ENCODE results near the gene MARCHF9.

The MARCHF9 gene

GRCh38 chr12:57751432-57751787 is 3.5 kb upstream of the MARCHF9 start:
- POLR2A ChIA-PET: interaction anchor here (1.2 kb wide), 1 partner anchor 10 kb away, joined by 5 read pairs; no protein-coding TSS in a partner anchor
- no peak for DNase-seq
- CTCF ChIA-PET: interaction anchor here (0.8 to 1.3 kb wide), 2 partner anchors 12 to 131 kb away, joined by 3 read pairs; no protein-coding TSS in a partner anchor
- 15% methylated on average over 8 of the region's 8 CpGs for WGBS (ENCODE audit: insufficient coverage)
- no peaks in the 10 kb centered on the region for H3K9me3 ChIP-seq (ENCODE audit: control extremely low read depth in 1 of 5, control insufficient read depth in 4 of 5, insufficient read depth in 2 of 5, low read depth in 1 of 5, low read length in 4 of 5)
- H3K27me3 ChIP-seq (replicated peaks in 2 of 5; ENCODE audit: control insufficient read depth in 4 of 5, insufficient read depth in 5 of 5, low read length in 4 of 5): peaks cover 0 to 4% (median 0%) of the 10 kb centered on the region in 5 experiments
- H3K36me3 ChIP-seq (ENCODE audit: control insufficient read depth in 4 of 4, insufficient read depth in 4 of 4, low read length in 3 of 4): peaks cover 2 to 44% (median 31%) of the 10 kb centered on the region in 4 experiments
- peak overlapping the region; percentile 46 to 92 (median 83) for H3K4me3 ChIP-seq (ENCODE audit: control insufficient read depth in 1 of 7, extremely low read depth in 1 of 7, insufficient read depth in 4 of 7, low read depth in 2 of 7, low read length in 6 of 7)
- H3K27ac ChIP-seq (ENCODE audit: insufficient read depth in 1 of 2, low read depth in 1 of 2, low read length in 2 of 2, poor library complexity in 1 of 2, severe bottlenecking in 2 of 2): peak overlapping the region; percentile 72 to 92
- peaks cover 16 to 47% (median 42%) of the 10 kb centered on the region in 4 experiments for H3K4me1 ChIP-seq (ENCODE audit: control extremely low read depth in 1 of 4, control insufficient read depth in 4 of 4, insufficient read depth in 4 of 4, low read length in 3 of 4)

GRCh38 chr12:57751788-57752667 is 2.9 kb upstream of the MARCHF9 start, which contains the start of gene CDK4:
Gene CDK4, minus strand, starts transcription at chr12:57752310. Its CDS starts 593 bp downstream, at chr12:57751717.
- H3K36me3 ChIP-seq (ENCODE audit: control insufficient read depth in 4 of 4, insufficient read depth in 4 of 4, low read length in 3 of 4): peaks cover 2 to 37% (median 26%) of the 10 kb centered on the region in 4 experiments
- H3K4me3 ChIP-seq (ENCODE audit: control insufficient read depth in 1 of 7, extremely low read depth in 1 of 7, insufficient read depth in 4 of 7, low read depth in 2 of 7, low read length in 6 of 7): peak within 1 kb of the TSS; percentile 46 to 92 (median 83)
- WGBS (ENCODE audit: insufficient coverage): 0% methylated on average over 42 of the region's 58 CpGs
- peaks cover 18 to 52% (median 48%) of the 10 kb centered on the region in 4 experiments for H3K4me1 ChIP-seq (ENCODE audit: control extremely low read depth in 1 of 4, control insufficient read depth in 4 of 4, insufficient read depth in 4 of 4, low read length in 3 of 4)
- H3K9me3 ChIP-seq (ENCODE audit: control extremely low read depth in 1 of 5, control insufficient read depth in 4 of 5, insufficient read depth in 2 of 5, low read depth in 1 of 5, low read length in 4 of 5): no peaks in the 10 kb centered on the region
- DNase-seq: peak; percentile 100
- H3K27ac ChIP-seq (ENCODE audit: insufficient read depth in 1 of 2, low read depth in 1 of 2, low read length in 2 of 2, poor library complexity in 1 of 2, severe bottlenecking in 2 of 2): peak within 1 kb of the TSS; percentile 72 to 92
- POLR2A ChIA-PET: interaction anchor here (0.6 to 1.2 kb wide), 4 partner anchors 10 to 154 kb away, joined by 3 to 6 read pairs (median 4); partner anchors contain the start of genes EEF1AKMT3 and METTL1
- H3K27me3 ChIP-seq (replicated peaks in 2 of 5; ENCODE audit: control insufficient read depth in 4 of 5, insufficient read depth in 5 of 5, low read length in 4 of 5): peaks cover 0 to 4% (median 0%) of the 10 kb centered on the region in 5 experiments
- CTCF ChIA-PET: interaction anchor here (0.8 to 0.9 kb wide), 2 partner anchors 16 to 131 kb away, joined by 3 read pairs; no protein-coding TSS in a partner anchor

GRCh38 chr12:57752668-57753000 is 2.3 kb upstream of the MARCHF9 start:
- ChIA-PET CTCF (interaction anchor here (0.9 kb wide), 1 partner anchor 15 kb away, joined by 3 read pairs; no protein-coding TSS in a partner anchor), POLR2A (interaction anchor here (1.2 kb wide), 1 partner anchor 11 kb away, joined by 5 read pairs; no protein-coding TSS in a partner anchor)
- peaks cover 2 to 33% (median 21%) of the 10 kb centered on the region in 4 experiments for H3K36me3 ChIP-seq (ENCODE audit: control insufficient read depth in 4 of 4, insufficient read depth in 4 of 4, low read length in 3 of 4)
- no peak for DNase-seq
- peaks cover 0 to 4% (median 0%) of the 10 kb centered on the region in 5 experiments for H3K27me3 ChIP-seq (replicated peaks in 2 of 5; ENCODE audit: control insufficient read depth in 4 of 5, insufficient read depth in 5 of 5, low read length in 4 of 5)
- no CpG with 5 or more reads among the region's 5 CpGs for WGBS (ENCODE audit: insufficient coverage)
- peak overlapping the region in 5 of 7 experiments; percentile 26 to 73 (median 35) for H3K4me3 ChIP-seq (ENCODE audit: control insufficient read depth in 1 of 7, extremely low read depth in 1 of 7, insufficient read depth in 4 of 7, low read depth in 2 of 7, low read length in 6 of 7)
- H3K9me3 ChIP-seq (ENCODE audit: control extremely low read depth in 1 of 5, control insufficient read depth in 4 of 5, insufficient read depth in 2 of 5, low read depth in 1 of 5, low read length in 4 of 5): no peaks in the 10 kb centered on the region
- H3K27ac ChIP-seq (ENCODE audit: insufficient read depth in 1 of 2, low read depth in 1 of 2, low read length in 2 of 2, poor library complexity in 1 of 2, severe bottlenecking in 2 of 2): peak overlapping the region; percentile 52 to 81
- peaks cover 18 to 53% (median 48%) of the 10 kb centered on the region in 4 experiments for H3K4me1 ChIP-seq (ENCODE audit: control extremely low read depth in 1 of 4, control insufficient read depth in 4 of 4, insufficient read depth in 4 of 4, low read length in 3 of 4)

- H3K27me3 ChIP-seq (replicated peaks in 2 of 5; ENCODE audit: control insufficient read depth in 4 of 5, insufficient read depth in 5 of 5, low read length in 4 of 5): peaks cover 0 to 4% (median 0%) of the 10 kb centered on the region in 5 experiments
- no peak for DNase-seq
- peaks cover 2 to 29% (median 23%) of the 10 kb centered on the region in 4 experiments for H3K36me3 ChIP-seq (ENCODE audit: control insufficient read depth in 4 of 4, insufficient read depth in 4 of 4, low read length in 3 of 4)
- peak overlapping the region in 1 of 2 experiments; percentile 81 for H3K27ac ChIP-seq (ENCODE audit: insufficient read depth in 1 of 2, low read depth in 1 of 2, low read length in 2 of 2, poor library complexity in 1 of 2, severe bottlenecking in 2 of 2)
- ChIA-PET POLR2A (interaction anchor here (1.9 kb wide), 1 partner anchor 18 kb away, joined by 6 read pairs; the partner anchor contains the start of genes EEF1AKMT3 and METTL1), CTCF (interaction anchor here (1.2 kb wide), 1 partner anchor 9 kb away, joined by 3 read pairs; the partner anchor contains the start of gene TSPAN31)
- H3K4me1 ChIP-seq (ENCODE audit: control extremely low read depth in 1 of 4, control insufficient read depth in 4 of 4, insufficient read depth in 4 of 4, low read length in 3 of 4): peaks cover 18 to 53% (median 48%) of the 10 kb centered on the region in 4 experiments
- H3K4me3 ChIP-seq (ENCODE audit: control insufficient read depth in 1 of 7, extremely low read depth in 1 of 7, insufficient read depth in 4 of 7, low read depth in 2 of 7, low read length in 6 of 7): peak overlapping the region in 4 of 7 experiments; percentile 63 to 84 (median 82)
- no peaks in the 10 kb centered on the region for H3K9me3 ChIP-seq (ENCODE audit: control extremely low read depth in 1 of 5, control insufficient read depth in 4 of 5, insufficient read depth in 2 of 5, low read depth in 1 of 5, low read length in 4 of 5)
- 82% methylated on average over 1 of the region's 1 CpG for WGBS (ENCODE audit: insufficient coverage)
Measured at GRCh38 chr12:57753756-57754337, 1.1 kb upstream of the MARCHF9 start.

- Histone ChIP-seq H3K27ac (ENCODE audit: insufficient read depth in 1 of 2, low read depth in 1 of 2, low read length in 2 of 2, poor library complexity in 1 of 2, severe bottlenecking in 2 of 2) (no peak overlapping the region), H3K4me1 (ENCODE audit: control extremely low read depth in 1 of 4, control insufficient read depth in 4 of 4, insufficient read depth in 4 of 4, low read length in 3 of 4) (peaks cover 18 to 53% (median 48%) of the 10 kb centered on the region in 4 experiments), H3K9me3 (ENCODE audit: control extremely low read depth in 1 of 5, control insufficient read depth in 4 of 5, insufficient read depth in 2 of 5, low read depth in 1 of 5, low read length in 4 of 5) (no peaks in the 10 kb centered on the region), H3K27me3 (replicated peaks in 2 of 5; ENCODE audit: control insufficient read depth in 4 of 5, insufficient read depth in 5 of 5, low read length in 4 of 5) (peaks cover 0 to 4% (median 0%) of the 10 kb centered on the region in 5 experiments), H3K4me3 (ENCODE audit: control insufficient read depth in 1 of 7, extremely low read depth in 1 of 7, insufficient read depth in 4 of 7, low read depth in 2 of 7, low read length in 6 of 7) (peak overlapping the region; percentile 43 to 84 (median 68)), H3K36me3 (ENCODE audit: control insufficient read depth in 4 of 4, insufficient read depth in 4 of 4, low read length in 3 of 4) (peaks cover 2 to 22% (median 16%) of the 10 kb centered on the region in 4 experiments)
- WGBS (ENCODE audit: insufficient coverage): 0% methylated on average over 6 of the region's 34 CpGs
- POLR2A ChIA-PET: interaction anchor here (1.9 kb wide), 1 partner anchor 17 kb away, joined by 6 read pairs; the partner anchor contains the start of genes EEF1AKMT3 and METTL1
- CTCF ChIA-PET: interaction anchor here (3.0 kb wide), 1 partner anchor 11 kb away, joined by 43 read pairs; the partner anchor contains the start of gene CYP27B1
- DNase-seq: no peak
Measured at GRCh38 chr12:57755194-57755453, 221 bp downstream of the MARCHF9 start.

- Histone ChIP-seq H3K4me1 (ENCODE audit: control extremely low read depth in 1 of 4, control insufficient read depth in 4 of 4, insufficient read depth in 4 of 4, low read length in 3 of 4) (peaks cover 17 to 48% (median 46%) of the 10 kb centered on the region in 4 experiments), H3K27me3 (replicated peaks in 2 of 5; ENCODE audit: control insufficient read depth in 4 of 5, insufficient read depth in 5 of 5, low read length in 4 of 5) (peaks cover 0 to 4% (median 0%) of the 10 kb centered on the region in 5 experiments), H3K36me3 (ENCODE audit: control insufficient read depth in 4 of 4, insufficient read depth in 4 of 4, low read length in 3 of 4) (peaks cover 0 to 16% (median 11%) of the 10 kb centered on the region in 4 experiments), H3K27ac (ENCODE audit: insufficient read depth in 1 of 2, low read depth in 1 of 2, low read length in 2 of 2, poor library complexity in 1 of 2, severe bottlenecking in 2 of 2) (peak overlapping the region in 1 of 2 experiments; percentile 49), H3K9me3 (ENCODE audit: control extremely low read depth in 1 of 5, control insufficient read depth in 4 of 5, insufficient read depth in 2 of 5, low read depth in 1 of 5, low read length in 4 of 5) (no peaks in the 10 kb centered on the region), H3K4me3 (ENCODE audit: control insufficient read depth in 1 of 7, extremely low read depth in 1 of 7, insufficient read depth in 4 of 7, low read depth in 2 of 7, low read length in 6 of 7) (peak overlapping the region; percentile 59 to 83 (median 68))
- DNase-seq: no peak
- CTCF ChIA-PET: interaction anchor here (1.0 to 3.0 kb wide), 17 partner anchors 10 to 270 kb away, joined by 3 to 43 read pairs (median 4); partner anchors contain the start of genes CYP27B1, TSFM and TSPAN31
- 0% methylated on average over 57 of the region's 76 CpGs for WGBS (ENCODE audit: insufficient coverage)
- POLR2A ChIA-PET: interaction anchor here (0.9 to 1.9 kb wide), 2 partner anchors 17 to 79 kb away, joined by 3 to 6 read pairs; partner anchors contain the start of genes EEF1AKMT3 and METTL1
Measured at GRCh38 chr12:57755454-57756372, 810 bp downstream of the MARCHF9 start.

Measured in common myeloid progenitor, CD34-positive (primary cell).